Activated CD8-positive, alpha-beta memory T cell treated with anti-CD3 and anti-CD28 coated beads, Interleukin-2, amount 50 U/mL, for 4 hours (primary cell): ENCODE results near the gene ATN1.

Source experiments
- DNase-seq: peaks from one replicate; pipeline ENCODE4 v3.0.0-alpha.2; 2020

Gene ATN1

GRCh38 chr12:6957741-6958608 lies 30.2 kb downstream of the ATN1 start:
- DNase-seq, result peak; percentile 42

- no peak for DNase-seq
Observed at GRCh38 chr12:6958609-6959057, 30.9 kb downstream of the ATN1 start.

GRCh38 chr12:6959058-6959804 lies 31.5 kb downstream of the ATN1 start:
- DNase-seq, result peak; percentile 73

GRCh38 chr12:6959805-6960592 lies 32.2 kb downstream of the ATN1 start:
- DNase-seq, result no peak

- no peak for DNase-seq
Observed at GRCh38 chr12:6960593-6961277, 33.0 kb downstream of the ATN1 start.

GRCh38 chr12:6961278-6961694 lies 33.5 kb downstream of the ATN1 start:
- DNase-seq, result peak; percentile 97

- peak; percentile 49 for DNase-seq
Observed at GRCh38 chr12:6961695-6962284, 34.0 kb downstream of the ATN1 start.

- DNase-seq, result no peak
Observed at GRCh38 chr12:6962285-6963015, 34.7 kb downstream of the ATN1 start.

- DNase-seq, result no peak
Observed at GRCh38 chr12:6963016-6963731, 35.4 kb downstream of the ATN1 start.

- DNase-seq, result no peak
Observed at GRCh38 chr12:6963791-6964413, 36.1 kb downstream of the ATN1 start.

GRCh38 chr12:6964605-6965025 lies 36.9 kb downstream of the ATN1 start:
- no peak for DNase-seq

- DNase-seq, result peak; percentile 89
Observed at GRCh38 chr12:6965026-6965661, 37.4 kb downstream of the ATN1 start.

GRCh38 chr12:6965714-6966113 lies 38.0 kb downstream of the ATN1 start:
- no peak for DNase-seq

- no peak for DNase-seq
Observed at GRCh38 chr12:6966351-6966750, 38.6 kb downstream of the ATN1 start.

GRCh38 chr12:6967651-6968100 lies 39.9 kb downstream of the ATN1 start:
- no peak for DNase-seq

GRCh38 chr12:6968426-6968825 lies 40.7 kb downstream of the ATN1 start:
- no peak for DNase-seq

GRCh38 chr12:6970096-6970527 lies 42.4 kb downstream of the ATN1 start:
- no peak for DNase-seq

GRCh38 chr12:6974180-6974579 lies 46.4 kb downstream of the ATN1 start:
- DNase-seq, result no peak

GRCh38 chr12:6975297-6976032 lies 47.7 kb downstream of the ATN1 start:
- DNase-seq, result no peak
